GM12801 (cell line): ENCODE results near the gene KSR1.

ENCODE experiments used
- TF ChIP-seq, protein P1 (sequence below): IDR thresholded peaks from one replicate; pipeline ENCODE4 v1.5.1; 2011; ENCODE audit warnings: control low read depth; ENCODE audit not compliant: insufficient read length; ENCODE audit errors: extremely low read depth

KSR1 gene

GRCh38 chr17:27591986-27592385 lies 135.7 kb downstream of the KSR1 start:
- TF ChIP-seq, protein P1, sequence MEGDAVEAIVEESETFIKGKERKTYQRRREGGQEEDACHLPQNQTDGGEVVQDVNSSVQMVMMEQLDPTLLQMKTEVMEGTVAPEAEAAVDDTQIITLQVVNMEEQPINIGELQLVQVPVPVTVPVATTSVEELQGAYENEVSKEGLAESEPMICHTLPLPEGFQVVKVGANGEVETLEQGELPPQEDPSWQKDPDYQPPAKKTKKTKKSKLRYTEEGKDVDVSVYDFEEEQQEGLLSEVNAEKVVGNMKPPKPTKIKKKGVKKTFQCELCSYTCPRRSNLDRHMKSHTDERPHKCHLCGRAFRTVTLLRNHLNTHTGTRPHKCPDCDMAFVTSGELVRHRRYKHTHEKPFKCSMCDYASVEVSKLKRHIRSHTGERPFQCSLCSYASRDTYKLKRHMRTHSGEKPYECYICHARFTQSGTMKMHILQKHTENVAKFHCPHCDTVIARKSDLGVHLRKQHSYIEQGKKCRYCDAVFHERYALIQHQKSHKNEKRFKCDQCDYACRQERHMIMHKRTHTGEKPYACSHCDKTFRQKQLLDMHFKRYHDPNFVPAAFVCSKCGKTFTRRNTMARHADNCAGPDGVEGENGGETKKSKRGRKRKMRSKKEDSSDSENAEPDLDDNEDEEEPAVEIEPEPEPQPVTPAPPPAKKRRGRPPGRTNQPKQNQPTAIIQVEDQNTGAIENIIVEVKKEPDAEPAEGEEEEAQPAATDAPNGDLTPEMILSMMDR, result no peak

DNA sequence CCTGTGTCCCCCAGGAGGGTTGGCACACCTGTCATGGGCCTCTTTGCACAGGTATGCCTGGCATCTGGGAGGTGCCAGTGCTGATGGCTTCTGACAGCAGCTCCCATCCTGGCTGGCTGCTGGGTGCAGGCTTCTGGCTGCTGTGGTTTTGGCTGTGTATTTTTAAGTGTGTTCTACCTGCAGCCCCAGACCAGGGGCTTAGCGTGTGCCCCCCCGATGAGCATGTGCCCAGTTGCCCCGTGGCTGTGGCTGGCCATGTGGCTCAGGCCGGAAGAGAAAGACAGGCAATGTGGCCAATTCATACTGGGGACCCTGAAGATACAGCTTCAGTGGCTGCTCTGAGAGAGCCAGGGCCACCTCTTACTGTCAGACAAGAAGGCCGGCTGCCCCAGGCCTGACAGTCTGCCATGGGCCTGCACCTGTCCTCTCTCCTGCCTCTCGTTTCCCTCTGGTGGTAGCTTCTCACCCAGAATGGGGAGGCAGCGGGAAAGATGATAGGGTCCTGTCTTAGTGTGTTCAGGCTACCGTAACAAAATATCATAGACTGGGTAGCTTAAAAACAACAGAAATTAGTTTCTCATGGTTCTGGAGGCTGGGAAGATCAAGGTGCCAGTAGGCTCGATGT lies 137.1 kb downstream of the KSR1 start:
- TF ChIP-seq, protein P1, result no peak

DNA sequence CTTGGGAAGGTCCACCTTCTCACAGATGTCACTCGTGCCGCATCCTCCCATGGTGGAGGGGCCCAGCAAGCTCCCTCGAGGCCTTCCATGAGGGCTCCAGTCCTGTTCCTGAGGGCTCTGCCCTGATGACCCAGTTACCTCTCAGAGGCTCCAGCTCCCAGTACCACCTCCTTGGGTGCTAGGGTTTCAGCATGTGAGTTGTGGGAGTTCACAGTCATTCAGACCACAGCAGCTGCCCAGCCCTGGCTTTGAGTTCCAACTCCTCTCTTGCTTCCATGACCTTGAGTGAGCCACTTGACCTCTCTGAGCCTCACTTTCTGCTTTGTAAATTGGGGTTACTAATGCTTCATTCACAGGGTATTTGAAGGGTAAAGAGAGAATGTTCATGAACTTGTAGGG lies 137.6 kb downstream of the KSR1 start:
- TF ChIP-seq, protein P1, result no peak

- TF ChIP-seq, protein P1, result no peak
Observed at GRCh38 chr17:27595208-27595607, 139.0 kb downstream of the KSR1 start.

DNA sequence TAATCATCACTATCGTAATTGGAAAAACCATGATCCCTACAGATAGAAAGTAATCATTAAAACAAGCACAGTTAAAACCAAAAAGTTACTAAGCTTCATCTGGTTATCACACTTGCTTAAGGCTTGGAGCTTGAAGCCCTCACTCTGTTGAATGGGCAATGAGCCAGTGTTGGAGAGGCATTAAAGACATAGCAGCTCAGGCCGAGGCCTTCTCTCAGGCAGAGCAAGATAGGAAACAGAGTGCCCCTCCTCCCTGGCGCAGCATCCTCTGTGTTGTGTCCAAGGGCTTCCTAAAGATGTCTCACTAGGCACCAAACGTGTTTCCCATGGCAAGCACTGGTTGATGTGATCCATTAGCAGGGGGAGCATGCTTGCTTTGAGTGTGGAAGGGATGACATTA lies 139.8 kb downstream of the KSR1 start:
- TF ChIP-seq, protein P1, result no peak

DNA sequence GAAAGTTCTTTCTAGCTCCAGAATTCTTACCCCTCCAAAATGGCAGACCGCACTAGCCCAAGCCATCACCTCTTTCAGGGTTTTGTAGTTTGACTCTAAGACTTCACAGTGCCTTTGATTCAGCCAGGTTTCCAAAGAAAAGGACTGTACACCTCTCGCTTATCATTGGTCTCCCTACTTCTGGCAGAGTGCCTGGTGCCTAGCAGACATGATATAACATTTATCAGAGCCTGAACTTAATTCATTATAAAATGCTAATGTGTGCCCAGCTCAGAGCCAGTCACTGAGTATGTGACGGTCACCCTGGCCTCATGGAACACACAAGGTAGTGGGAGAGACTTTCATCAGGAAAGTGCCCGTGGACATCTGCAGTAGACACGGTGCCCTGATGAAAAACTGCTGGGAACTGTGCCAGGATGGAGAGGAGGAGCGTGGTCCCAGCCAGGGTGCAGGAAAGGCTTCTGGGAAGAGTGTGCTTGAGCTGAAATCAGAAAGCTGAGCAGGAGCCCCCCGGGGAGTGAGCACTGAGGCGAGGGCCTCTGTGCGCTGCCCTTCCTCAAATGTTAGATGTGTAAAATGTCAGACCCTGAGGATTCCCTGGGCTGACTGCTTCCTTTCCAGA lies 140.4 kb downstream of the KSR1 start:
- TF ChIP-seq, protein P1, result no peak

DNA sequence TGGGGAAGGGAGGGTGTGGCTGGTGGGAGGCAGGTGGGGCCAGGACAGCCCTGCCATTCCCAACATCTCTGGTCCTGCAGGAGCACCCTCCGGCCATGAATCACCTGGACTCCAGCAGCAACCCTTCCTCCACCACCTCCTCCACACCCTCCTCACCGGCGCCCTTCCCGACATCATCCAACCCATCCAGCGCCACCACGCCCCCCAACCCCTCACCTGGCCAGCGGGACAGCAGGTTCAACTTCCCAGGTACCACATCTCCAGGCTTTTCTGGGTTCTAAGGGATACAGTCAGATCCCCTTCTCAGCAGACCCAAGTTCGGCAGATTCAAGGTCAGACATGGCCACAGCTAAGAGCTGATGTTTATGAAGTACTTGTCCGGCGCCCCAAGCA lies 140.9 kb downstream of the KSR1 start:
- TF ChIP-seq, protein P1, result no peak
